Activated CD8-positive, alpha-beta memory T cell treated with anti-CD3 and anti-CD28 coated beads, Interleukin-2, amount 50 U/mL, for 4 hours (primary cell): Measurements from ENCODE around the gene C8A.

Experiments
- DNase-seq: peaks from one replicate; pipeline ENCODE4 v3.0.0-alpha.2; 2020

Gene C8A

GRCh38 chr1:56854521-56855099, at the start of gene C8A:
Gene C8A, plus strand, starts transcription at chr1:56854797. Its CDS starts 105 bp downstream, at chr1:56854902.
- no peak for DNase-seq

DNA sequence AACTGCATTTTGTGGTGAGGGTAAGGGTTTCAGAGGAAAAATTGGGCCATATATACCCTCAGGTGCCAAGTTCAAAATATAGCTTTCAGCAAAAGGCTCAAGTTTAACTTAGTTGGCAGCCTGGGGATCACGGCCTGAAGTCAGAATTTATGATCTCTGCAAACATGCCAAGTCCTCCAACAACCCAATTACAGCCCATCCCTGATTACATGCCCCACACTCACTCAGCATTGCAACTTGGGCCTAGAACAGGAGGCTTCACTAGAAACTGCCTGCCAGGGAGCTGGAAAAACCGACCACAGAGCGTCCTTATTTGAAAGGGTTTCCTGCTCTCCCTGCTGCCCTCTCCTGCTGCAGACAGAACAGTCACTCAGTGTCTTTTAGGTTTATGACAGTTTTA, 47.8 kb upstream of the C8A start:
- DNase-seq = no peak

- DNase-seq = no peak
Observed at GRCh38 chr1:56808410-56808809, 46.2 kb upstream of the C8A start.

GRCh38 chr1:56811331-56811730, 43.3 kb upstream of the C8A start:
- no peak for DNase-seq

- DNase-seq = no peak
Observed at GRCh38 chr1:56814205-56814604, 40.4 kb upstream of the C8A start.

DNA sequence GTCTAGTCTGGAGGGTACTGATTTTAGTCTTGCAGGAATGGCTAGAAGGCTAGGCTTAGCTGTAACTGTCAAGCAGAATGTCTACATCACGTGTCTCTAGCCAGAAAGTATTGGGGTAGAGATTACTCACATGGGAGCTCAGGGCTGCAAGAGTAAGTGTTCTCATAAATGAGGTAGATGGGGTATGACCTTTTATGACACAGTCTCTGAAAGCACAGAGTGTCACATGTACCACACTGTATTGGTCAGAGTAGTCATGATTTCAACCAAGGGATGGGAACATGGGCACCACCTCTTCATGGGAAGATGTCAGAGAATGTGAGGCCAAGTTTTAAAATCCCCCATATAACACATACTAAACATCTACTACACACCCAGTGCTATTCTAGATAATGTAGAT, 38.3 kb upstream of the C8A start:
- DNase-seq = no peak

- DNase-seq = no peak
Observed at GRCh38 chr1:56816909-56817308, 37.7 kb upstream of the C8A start.

- DNase-seq = no peak
Observed at GRCh38 chr1:56817716-56818463, 36.7 kb upstream of the C8A start.

DNA sequence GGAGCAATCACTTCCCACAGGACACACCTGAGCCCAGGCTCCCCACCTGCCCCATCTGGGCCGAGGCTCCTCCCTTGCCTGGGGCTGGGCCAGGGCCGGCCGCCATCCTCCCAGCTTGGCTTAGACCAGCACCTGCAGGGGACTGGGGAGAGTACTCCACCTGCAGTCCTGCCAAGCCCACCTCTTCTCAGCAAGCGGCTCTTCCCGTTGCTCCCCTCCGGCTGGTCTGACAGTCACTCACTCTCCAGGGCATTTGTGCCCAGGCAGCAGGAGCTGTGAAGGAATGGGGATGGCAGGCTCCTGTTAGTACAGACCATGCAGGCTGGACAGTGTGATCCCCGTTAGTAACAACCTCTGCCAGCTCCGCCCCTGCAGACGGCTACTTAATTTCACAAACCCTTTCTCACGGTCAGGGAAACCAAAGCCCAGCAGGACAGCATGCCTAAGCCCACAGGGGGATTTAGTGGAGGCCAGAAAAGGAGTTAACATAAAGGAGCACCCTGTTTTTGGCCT, 35.2 kb upstream of the C8A start, which contains the start of gene FYB2:
FYB2 (minus strand) TSS at position 18 of the 513 bp plus-strand sequence. CDS start 114 bp downstream, outside the sequence.
- DNase-seq = no peak

GRCh38 chr1:56820755-56821461, 33.7 kb upstream of the C8A start:
- peak; percentile 49 for DNase-seq

DNA sequence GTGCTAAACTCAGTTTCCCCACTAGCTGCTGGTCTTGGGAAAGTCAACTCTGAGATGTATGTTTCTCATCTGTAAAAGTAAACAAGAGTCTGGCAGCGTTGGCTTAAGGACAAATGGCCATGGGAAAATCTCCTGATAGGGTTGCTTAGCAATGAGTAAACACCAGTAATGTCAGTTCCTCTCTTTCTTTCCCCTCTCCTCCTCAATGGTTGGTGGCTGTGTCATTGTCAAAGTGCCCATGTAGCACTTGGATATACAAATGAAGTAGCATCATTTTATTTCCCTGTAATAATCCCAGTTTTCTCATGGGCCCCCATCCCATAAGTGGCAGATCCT, 33.2 kb upstream of the C8A start:
- no peak for DNase-seq

DNA sequence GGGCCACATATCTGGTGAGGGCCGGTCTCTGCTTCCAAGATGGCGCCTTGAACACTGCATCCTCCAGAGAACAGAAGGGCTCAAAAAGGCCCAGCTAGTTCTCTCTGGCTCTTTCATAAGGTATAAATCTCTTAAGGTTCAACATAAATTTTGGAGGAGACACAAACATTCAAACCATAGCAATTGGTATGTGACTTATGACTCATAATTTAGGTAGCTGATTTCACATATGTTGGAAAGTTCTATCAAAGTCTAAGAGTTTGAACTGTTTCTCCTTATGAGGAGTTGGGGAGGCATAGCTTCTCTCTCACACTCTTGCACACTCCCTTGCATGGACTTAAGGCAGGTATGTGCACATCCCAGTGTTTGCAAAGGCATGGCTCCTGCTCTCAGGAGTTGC, 30.3 kb upstream of the C8A start:
- no peak for DNase-seq

GRCh38 chr1:56824938-56825337, 29.7 kb upstream of the C8A start:
- DNase-seq = no peak

DNA sequence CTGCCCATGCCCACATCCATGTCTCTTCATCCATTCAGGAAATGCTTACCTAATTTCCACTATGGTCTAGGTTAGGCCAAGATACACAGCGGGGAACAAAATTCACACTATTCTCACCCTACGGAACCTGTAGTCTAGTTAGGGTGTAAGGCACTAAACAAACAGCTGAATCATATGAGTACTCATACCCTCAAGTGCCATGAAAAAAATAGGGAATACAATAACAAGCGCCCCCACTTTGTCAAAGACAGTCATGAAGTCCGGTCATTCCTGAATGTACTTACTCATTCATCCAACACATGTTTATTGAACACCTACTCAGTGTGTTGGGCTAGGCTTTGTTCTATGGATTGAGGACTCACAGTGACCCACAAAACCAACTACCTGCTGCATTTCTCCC, 29.2 kb upstream of the C8A start:
- no peak for DNase-seq

DNA sequence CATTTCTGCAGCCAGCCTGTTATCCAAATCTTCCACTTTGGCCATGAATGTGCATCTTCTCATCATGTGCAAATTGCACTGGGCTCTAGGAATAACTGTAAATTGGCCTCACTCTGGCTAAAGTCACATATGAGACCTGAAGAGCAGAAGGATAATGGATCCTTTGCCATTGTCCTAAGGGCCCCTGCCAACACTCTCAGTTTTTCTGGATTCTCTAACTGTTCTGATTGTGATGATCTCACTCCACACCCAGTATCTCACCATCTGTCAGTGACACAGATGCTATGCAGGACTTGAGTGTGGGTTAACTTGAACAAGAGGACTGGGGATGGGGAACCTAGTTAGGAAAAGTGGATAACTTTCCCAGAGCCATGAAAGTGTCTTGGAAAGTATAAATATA, 26.9 kb upstream of the C8A start:
- no peak for DNase-seq

GRCh38 chr1:56830052-56830451, 24.5 kb upstream of the C8A start:
- DNase-seq = no peak

DNA sequence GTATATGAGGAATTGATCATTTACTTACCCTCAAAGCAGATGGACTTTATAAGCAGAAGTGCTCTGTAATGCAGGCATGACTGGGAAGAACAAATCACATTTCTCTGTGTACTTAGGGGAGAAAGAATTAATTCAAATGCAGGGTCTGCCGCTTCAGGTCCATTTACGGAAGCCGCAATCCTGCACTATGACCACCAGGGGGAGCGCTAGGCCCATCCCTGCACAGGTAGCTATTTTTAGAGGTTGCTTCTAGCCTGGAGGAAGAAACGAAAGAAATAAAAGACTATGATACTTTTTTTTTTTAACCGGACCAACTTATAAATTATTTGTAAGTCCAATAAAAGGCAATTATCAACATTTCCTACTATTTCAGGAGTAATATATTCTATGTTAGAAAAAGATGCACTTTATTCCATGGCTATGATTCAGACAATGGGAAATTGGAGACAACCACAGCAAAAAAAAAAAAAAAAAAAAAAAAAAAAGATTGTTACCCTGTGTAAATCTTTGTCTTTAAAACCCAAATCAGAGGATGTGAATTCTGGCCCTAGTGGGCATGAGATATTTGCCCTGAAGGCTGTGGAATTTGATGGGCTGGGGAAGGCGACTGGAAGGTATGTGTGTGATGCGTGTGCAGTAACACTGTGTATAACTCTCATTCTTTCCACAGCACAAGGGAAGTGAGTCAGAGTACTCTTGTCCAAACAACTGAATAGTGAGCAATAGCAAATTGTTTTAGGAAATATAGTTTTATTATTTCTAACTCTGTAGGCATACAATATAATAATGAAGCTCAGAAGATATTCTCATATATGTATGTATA, 22.5 kb upstream of the C8A start:
- DNase-seq = peak; percentile 63

- DNase-seq = no peak
Observed at GRCh38 chr1:56833088-56833487, 21.5 kb upstream of the C8A start.

- DNase-seq = no peak
Observed at GRCh38 chr1:56834137-56834900, 20.3 kb upstream of the C8A start.

DNA sequence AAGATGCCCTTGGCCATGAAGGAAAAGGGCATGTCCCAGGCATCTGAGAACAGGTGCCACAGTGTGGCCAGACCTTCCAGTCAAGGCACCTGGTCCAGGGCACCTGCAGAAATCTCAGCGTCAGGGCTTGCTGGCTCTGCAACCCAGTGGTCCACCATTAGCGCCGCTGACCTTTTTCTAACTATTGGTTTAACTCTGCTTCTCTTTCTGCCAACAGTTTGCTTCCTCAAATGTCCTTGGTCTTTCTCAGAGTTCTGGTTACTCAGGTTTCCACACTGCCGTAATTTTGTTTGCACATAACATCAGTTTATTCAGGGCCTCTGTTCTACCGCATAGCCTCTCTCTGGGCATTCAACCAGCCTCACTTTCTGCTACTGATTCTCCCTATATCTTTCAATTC, 18.9 kb upstream of the C8A start:
- no peak for DNase-seq

- DNase-seq = no peak
Observed at GRCh38 chr1:56836359-56836758, 18.2 kb upstream of the C8A start.

DNA sequence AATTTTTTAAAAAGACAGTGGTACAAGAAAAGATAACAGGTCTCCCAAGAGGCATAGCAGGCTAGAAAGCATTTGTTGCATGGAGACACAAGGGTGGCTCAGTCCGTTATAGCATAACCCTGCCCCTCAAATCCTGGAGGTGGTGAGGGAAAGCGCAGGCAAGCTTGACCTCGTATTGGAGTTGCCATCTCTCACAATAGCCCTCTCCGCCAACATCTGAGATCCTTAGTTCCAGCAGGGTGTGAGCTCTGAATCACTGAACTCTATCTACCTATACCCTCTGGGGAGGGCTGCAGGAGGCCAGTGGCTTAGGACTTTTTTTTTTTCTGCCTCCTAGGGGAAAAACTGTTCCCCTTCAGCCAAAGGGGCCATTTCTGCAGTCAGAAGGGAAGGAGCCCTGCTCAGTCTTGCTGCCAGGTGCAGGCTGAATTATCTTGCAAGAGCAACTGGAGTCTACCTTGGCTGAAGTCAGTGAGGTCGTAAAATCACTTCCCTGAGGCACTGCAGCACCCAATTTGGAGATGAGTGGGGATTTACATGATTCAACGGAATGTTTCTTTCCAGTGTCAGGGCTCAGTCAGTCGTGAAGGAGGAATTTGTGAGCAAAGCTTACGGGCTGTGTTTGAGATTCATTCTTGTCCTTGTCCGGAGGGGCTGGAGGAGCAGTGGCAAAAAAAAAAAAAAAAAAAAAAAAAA, 17.2 kb upstream of the C8A start:
- DNase-seq = no peak
